GM18520 (cell line): Measurements from ENCODE around the gene TFCP2.
"Not testable (repeated sequence)": the region's sequence is repeated elsewhere in the genome, so short reads cannot be mapped to it uniquely, and the experiment has no call there.

ENCODE experiments used
- ATAC-seq: cut with Tn5 transposase; IDR thresholded peaks from one replicate; pipeline ENCODE4 v1.9.1; 2021; ENCODE audit not compliant: unreplicated experiment

The TFCP2 gene, protein sequence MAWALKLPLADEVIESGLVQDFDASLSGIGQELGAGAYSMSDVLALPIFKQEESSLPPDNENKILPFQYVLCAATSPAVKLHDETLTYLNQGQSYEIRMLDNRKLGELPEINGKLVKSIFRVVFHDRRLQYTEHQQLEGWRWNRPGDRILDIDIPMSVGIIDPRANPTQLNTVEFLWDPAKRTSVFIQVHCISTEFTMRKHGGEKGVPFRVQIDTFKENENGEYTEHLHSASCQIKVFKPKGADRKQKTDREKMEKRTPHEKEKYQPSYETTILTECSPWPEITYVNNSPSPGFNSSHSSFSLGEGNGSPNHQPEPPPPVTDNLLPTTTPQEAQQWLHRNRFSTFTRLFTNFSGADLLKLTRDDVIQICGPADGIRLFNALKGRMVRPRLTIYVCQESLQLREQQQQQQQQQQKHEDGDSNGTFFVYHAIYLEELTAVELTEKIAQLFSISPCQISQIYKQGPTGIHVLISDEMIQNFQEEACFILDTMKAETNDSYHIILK

DNA sequence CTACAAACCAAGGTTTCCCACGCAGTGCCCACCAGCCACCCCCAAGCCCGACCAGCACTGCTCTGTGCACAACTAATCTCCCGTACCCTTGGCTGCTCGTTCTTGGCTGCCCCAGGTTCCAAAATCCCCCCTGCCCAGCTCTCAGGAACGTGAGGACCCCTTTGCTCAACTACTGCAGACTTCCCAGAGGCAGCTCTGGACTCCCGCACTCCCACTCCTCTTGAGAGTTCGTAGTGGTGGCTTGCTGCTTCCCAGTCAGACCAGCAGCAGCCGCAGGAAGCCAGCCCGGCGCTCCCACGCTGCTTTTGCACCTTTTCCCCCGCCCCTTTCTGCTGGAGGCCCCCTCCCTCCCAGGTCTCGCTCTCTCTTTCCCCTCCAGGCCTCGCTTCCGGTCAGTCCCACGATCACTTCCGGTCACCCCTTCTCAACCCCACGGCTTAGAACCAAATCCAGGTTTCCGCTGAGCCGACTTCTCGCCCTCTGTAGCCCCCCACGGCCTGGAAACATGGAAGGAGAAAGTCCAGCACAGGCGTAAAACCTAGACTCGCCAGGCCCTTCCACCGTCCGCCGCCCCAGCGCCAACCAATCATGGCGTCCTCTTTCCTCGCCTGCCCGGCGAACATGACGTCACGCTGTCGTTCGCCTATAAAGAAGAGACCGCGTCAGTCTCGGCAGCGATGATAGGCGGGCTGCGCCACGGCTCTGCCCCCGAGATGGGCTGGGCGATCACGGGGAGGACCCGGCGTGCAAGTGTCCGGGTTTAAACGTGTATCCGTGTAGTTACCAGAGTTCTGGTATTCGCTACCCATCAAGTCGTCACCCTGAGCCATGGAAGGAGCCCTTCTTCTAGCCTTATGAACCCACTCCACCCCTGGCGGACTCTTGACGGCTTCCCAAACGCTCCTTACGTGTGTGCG lies at the start of gene TFCP2:
Gene TFCP2 (minus strand): TSS at position 621 of the 917 bp plus-strand sequence. CDS start 713 bp downstream, outside the sequence.
- ATAC-seq: peak; percentile 85

DNA sequence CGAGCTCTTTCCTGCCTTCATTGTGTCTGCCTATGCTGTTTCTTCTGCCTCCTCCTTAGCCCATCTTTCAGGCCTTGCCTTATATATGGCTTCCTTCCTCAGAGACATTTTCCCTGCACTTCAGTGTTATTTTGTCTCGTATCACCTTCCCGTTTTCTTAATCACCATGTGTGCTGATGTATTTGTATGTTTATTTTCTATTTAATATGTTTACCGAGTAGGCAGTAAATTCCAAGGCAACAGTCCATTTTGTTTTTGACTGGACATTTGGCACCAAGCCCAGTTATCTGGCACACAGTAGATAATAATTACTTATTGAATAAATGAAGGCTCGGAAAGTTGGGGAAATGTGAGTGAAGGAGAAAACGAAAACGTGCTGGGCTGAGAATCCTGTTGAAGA lies 49.5 kb upstream of the TFCP2 start:
- ATAC-seq: no peak

DNA sequence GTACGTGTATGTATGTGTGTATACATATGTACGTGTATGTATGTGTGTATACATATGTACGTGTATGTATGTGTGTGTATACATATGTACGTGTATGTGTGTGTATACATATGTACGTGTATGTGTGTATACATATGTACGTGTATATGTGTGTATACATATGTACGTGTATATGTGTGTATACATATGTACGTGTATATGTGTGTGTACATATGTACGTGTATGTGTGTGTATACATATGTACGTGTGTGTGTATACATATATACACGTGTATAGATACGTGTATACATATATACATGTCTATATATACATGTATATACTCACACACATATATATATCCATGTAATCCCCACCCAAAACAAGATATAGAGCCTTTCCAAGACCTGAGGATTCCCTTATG lies 46.9 kb upstream of the TFCP2 start:
- ATAC-seq: not testable (repeated sequence)

DNA sequence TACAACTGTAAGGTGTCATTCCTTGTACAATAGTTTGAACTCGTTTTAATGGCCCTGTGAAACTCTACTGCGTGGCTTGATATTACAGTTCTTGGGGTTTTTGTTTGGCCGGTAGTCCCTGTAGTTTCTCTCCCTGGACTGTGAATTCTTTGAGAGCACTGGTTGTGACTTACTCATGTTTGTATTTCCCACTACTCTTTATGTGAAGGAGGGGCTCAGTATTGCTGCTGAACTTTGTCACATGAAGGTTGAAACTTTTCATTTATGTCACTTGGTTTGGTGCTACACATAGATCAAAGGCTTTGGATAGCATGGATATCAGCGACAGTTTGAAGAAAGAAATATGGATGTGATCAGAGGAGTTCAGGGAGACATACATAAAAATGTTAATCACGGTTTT lies 46.4 kb upstream of the TFCP2 start:
- no peak for ATAC-seq

DNA sequence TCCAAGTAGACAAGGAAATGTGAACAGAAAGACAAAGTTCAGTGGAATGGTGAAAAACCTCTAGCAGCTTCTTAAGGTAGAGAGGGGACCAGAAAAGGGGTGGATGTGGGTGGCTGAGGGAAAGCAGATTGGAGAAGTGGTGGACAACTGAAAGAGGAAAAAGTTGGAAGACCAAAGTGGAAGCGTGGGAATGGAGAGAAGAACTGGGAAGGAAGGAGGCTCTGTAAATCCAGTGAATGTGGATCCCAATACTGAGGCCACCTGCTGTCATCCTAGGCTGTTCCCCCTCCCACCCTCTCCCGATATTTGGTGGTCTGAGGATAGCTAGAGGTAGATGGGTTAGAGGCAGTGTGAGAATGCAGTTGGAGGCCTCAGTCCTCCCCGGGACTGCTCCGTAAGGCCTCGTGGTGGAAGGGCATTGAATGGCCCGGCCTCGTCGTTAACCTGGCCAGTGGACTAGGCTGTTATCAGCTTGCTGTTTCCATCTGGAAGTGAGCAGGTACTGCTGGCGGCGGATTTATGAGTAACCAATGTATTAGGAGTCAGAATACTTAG lies 45.7 kb upstream of the TFCP2 start:
- ATAC-seq: no peak

DNA sequence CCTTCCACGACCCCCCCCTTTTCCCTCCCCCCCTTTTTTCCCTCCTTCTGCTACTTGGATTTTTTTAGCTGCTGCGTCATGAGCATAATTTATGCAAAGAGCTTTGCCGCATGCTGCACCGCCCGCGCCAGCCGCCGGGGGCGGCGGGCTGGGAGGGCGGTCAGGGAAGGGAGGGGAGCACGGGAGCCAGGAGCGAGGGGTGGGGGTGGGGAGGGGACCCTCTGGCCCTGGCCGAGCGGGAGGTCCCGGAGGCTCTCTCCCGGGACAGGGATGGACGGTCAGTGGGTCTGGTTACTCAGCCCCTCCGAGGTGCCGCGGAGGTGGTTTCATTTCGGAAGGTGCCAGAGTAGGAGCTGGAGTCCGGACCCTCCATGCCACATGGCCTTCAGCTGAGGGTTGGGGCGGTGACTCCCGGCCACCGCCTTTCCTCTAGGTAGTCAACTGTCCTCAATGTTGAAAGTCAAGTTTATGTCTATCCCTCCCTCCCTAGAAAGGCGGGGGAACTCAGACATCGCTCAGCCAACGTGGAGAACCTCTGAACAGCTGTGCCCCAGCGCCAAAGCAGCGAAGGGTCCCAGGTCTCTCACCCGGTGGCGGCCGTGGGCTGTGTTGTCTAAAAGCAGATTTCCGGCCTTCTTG lies 45.2 kb upstream of the TFCP2 start, which contains the start of gene POU6F1:
Gene POU6F1 (minus strand): TSS at position 95 of the 639 bp plus-strand sequence. CDS start 11,226 bp downstream, outside the sequence.
- ATAC-seq: peak; percentile 68

DNA sequence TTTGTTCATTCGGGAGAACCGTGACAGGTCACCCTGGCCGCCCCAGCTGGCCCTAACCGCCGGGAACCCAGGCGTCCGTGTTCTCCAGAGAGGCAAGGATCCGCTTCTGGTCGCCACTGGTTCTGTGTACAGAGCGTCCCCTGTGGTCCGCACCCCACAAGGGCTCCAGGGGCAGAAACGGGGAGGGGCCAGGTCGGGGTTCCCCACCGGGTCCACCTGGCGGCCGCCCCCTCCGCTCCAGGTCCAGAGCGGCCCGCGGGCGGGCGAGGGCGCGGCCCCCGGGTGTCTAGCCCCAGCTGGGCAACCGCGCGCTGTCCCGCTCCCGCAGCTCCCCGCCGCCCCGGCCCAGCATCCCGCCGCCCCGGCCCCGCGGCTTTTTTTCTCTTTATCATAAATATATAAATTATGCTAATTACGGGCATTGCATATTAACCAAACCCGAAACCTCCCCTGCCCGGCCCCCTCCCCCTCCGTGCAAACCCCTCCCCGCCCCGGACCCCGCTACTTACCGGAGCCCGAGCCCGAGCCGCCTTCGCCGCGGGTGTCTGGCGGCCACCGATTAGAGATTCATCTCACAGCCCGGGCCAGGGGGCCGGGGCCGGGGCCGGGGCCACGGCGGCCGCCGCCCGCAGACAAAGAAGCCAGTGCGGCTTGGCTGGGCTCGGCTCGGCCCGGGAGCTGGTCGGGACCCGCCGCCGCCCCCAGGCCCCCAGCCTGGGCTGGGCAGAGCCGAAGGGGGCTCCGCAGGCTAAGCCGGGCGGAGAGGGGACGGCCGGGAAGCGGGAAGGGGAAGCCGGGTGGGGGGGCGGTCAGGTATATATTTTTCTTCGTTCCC lies 44.4 kb upstream of the TFCP2 start:
- peak; percentile 20 for ATAC-seq

DNA sequence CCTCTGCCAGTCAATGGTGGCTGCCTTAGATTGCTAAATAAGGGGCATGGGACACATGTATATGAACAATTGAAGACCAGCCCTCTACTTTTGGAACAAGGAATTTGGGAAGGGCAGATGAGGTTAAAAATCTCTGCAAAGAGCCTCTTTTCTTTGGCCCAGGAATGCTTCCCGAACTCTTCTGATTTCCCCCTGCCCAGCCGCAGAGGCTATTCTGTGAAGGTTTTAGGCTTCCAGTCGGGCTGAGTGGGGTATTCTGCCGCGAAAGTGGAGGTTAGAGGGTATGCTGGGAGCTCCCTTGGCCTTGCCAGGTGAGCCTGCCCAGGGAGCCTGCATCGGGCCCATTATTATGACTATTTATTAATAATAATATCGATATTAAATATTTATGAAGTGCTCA lies 43.7 kb upstream of the TFCP2 start:
- ATAC-seq: no peak

DNA sequence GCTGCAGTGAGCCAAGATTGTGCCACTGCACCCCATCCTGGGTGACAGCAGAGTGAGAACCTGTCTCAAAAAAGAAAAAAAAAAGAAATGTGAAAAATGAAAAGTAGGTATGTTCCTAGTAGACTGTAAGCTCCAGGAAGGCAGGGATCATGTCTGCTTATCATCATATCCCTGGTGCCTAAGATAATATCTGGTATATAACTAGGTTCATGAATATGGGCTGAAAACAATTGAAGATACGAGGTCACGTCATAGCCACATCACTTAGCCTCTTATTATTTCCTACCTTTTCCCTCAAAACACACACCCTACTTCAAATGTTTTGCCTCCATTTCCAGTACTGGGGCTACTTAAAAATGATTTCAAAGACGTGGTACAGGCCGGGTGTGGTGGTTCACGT lies 42.0 kb upstream of the TFCP2 start:
- ATAC-seq: no peak

DNA sequence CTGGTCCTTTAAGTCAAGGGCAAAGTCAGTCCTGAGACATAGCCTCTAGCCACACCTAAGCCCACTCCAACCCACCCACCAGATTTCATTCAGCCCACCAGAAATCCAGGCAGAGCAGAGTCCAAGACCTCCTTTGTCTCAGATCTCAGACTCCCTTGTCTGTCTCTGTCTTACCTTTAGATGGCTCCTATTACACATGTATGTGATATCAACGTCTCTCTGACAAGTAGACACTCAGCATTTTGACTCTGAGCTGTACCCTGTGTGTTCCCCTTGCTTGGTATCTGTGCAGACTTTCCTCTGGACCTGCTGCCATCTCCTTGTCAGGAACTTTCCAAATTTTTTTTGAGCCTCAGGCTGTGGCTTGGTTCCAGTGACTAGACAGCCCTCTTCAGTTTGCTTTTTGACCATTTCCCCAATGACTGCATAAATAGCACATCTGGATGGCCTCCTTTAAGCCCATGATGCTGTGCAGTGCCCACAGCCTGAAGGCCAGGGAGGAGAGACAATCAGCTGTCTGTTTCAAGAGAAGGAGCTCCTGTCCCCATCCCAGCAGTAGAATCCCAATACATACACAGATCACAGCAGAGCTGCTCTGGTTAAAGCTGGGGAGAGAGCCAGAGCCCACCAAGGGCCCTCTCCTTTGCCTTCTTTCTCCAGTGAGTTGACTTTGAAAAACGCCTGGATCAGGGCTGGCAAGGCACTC lies 37.9 kb upstream of the TFCP2 start:
- no peak for ATAC-seq

DNA sequence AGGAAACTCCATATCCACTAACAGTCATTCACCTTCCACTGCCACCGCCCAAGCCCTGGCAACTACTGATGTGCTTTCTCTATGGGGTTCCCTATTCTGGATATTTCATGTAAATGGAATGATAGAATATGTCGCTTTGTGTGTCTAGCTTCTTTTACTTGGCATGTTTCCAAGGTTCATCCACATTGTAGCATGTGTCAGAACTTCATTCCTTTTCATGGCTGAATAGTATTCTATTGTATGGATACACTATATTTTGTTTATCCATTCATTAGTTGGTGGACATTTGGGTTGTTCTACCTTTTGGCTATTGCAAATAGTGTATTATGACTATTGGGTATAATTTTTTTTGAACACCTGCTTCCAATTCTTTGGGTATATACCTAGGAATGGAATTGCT lies 36.3 kb upstream of the TFCP2 start:
- ATAC-seq: no peak

DNA sequence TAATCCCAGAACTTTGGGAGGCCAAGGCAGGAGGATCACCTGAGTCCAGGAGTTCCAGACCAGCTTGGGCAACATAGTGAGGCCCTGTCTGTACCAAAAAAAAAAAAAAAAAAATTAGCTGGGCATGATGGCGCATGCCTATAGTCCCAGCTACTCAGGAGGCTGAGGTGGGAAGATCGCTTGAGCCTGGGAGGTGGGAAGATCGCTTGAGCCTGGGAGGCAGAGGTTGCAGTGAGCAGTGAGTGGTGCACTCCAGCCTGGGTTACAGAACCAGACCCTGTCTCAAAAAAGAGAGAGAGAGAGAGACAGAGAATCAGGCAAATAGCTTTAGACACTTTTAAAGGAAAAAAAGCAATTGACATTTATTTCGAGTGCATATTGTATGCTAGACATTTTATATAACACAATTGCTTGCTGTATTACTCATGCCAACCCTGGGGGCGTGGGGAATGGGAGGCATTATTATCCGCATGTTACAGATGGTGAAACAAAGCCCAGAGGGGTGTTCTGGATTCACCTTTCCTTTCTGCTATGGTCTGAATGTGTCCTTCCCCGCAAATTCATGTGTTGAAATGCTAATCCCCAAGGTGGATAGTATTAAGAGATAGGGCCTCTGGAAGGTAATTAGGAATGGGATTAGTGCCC lies 35.2 kb upstream of the TFCP2 start:
- no peak for ATAC-seq

DNA sequence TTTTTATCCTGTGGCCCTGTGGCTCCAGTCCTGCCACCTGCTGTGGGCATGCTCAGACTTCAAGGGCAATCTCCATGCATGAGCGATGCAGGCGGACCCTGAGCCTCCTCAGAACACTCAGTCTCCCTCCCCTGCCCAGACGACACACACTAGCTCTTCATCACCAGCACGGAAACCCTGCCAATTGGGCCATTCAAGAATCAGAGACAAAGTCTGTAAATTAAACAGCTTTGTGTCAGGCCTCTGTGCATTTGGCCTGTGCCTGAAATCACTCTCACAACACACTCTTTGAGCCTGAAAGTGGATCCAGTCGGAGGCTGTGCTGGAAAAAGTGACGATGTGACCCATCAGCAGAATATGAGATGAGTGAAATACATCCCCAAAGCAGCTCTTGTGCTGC lies 32.4 kb upstream of the TFCP2 start:
- ATAC-seq: no peak

DNA sequence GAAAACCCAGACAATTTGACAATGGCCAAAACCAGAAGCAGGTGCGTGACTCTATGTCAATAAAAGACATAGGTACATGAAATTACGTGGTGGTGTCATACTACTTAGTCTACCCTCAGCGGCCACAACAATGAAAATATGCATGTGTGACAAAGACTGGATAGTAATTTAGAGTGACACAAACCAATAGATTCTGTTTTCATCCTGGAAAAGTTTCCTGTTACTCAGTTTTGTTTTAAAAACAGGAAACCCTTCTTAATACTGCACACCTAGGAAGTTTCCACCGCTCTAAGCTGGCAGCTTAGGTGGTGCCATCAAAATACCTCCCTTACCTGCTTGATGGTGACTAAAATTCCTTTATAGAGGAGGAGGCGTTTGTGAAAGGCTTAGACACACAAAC lies 29.8 kb upstream of the TFCP2 start:
- ATAC-seq: no peak

DNA sequence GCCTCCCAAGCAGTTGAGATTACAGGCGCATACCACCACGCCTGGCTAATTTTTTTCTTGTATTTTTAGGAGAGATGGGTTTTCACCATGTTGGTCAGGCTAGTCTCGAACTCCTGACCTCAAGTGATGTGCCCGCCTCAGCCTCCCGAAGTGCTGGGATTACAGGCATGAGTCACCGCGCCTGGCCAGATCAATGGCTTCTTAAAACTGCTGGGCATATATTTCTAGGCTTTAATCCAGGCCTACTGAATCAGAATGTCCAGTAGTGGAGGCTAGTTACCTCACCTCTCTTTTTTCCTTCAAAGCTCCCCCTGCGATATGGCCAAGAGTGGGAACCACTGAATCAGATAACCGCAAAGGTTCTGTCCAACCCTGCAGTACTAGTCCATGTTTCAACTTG lies 27.9 kb upstream of the TFCP2 start:
- no peak for ATAC-seq

DNA sequence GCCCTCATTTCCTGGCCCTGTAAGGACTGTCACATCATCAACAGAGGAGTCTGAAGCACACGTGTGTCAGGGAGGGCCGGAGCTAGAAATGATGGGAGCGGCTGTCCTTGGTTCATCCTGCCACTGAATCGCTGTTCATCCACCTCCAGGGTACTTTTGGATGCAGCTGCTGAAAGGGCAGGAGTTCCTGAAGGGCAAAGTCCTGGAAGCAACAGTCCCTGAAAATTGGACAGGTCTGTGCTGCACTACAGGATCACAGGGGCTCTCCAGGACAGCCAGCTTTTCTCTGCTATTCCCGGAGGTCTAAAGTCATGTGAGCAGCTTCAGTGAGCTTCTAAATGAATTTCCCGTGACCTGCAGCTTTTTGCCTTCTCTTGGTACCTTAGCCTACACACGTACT lies 27.2 kb upstream of the TFCP2 start:
- ATAC-seq: no peak

DNA sequence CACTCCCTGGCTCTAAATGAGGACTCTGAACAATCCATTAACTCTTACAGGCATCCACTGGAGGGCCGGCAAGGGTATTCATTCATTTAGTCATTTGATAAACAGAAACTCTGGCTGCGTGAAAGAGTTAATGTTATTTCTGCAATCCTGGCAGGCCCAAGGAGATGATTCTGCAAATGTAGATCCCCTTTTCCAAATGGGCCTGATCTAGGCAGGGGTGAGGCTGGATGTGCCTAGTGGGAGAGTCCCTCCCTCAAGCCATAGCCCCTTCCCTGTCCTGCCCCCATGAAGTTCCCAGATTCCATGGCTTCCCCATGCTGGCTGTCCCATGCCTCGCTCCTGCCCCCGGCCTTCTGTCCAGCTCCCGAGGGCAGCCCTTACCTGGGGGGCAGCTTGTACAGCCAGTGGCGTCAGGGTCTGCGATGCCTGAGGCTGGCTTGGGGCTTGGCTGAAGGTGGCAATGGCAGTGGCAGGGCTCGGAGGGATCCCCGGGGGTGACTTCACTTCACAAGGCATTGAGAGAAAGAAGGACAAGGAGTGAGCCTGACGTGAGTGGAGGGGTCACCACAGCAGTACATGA lies 26.5 kb upstream of the TFCP2 start:
- ATAC-seq: no peak

DNA sequence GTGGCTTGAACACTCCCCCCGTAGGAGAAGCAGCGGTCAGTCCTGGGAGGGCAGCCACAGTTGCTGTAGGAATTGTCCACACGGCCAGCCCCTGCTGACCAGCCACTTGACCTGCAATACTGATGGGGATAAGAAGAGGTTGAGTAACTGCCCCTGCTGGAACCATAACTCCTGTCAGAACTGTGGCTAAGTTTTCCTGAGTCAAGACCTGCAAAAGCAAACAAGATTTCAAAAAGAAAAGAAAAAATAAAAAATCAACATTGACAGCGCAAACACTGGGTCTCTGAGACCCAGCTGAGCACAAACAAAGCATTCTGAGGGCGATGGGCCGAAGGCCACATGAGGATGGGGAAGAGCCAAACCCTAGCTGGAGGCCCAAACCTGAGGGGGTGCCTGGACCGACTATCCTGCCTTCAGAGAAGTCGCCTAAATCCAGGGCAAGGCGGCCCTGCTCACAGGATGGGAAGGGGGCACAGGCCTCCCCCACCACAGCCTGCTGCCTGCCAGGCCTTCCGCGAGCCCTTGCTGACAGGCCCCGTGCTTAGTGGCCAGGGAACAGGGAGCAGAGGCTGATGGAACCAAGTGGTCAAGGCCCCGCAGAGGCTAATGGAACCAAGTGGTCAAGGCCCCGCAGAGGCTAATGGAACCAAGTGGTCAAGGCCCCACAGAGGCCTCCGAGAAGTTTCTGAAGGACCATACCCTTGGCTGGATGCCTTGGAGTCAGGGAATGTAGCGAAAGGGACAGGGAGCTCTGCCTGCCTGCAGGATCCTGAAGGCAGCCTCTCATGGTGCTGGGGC lies 25.8 kb upstream of the TFCP2 start:
- ATAC-seq: no peak
